ENCODE results near the gene TMEM236.

The TMEM236 gene

GRCh38 chr10:17831341-17831740 is 79.3 kb downstream of the TMEM236 start:
- Histone ChIP-seq H3K9ac (ENCODE audit: low read length) (no peak overlapping the region), H3K27me3 (ENCODE audit: low read length) (no peaks in the 10 kb centered on the region), H3K4me3 (ENCODE audit: insufficient read depth, low read length, poor library complexity, severe bottlenecking) (no peak overlapping the region), H3F3A (ENCODE audit: insufficient read depth) (no peaks in the 10 kb centered on the region), H3K36me3 (ENCODE audit: low read length) (no peaks in the 10 kb centered on the region), H3K27ac (ENCODE audit: low read depth, low read length) (no peak overlapping the region), H4K20me1 (ENCODE audit: low read depth, low read length) (no peaks in the 10 kb centered on the region), H3K9me3 (ENCODE audit: insufficient read depth, low read length) (no peaks in the 10 kb centered on the region), H3K79me2 (ENCODE audit: insufficient read depth, low read length) (no peaks in the 10 kb centered on the region), H3K9me2 (replicated peaks; ENCODE audit: insufficient read depth, low read length) (no peaks in the 10 kb centered on the region), H3K4me2 (ENCODE audit: low read depth, low read length, poor library complexity, severe bottlenecking) (no peak overlapping the region), H2AFZ (ENCODE audit: low read depth, low read length, severe bottlenecking) (no peak overlapping the region)
- TF ChIP-seq EZH2phosphoT487 (conservative IDR thresholded peaks at IDR 0.05; ENCODE audit: low read length): no peak
- no peak for TF ChIP-seq CTCF (IDR thresholded peaks at IDR 0.05; ENCODE audit: insufficient read depth, low read length, poor library complexity, severe bottlenecking)

GRCh38 chr10:17831896-17832295 is 79.9 kb downstream of the TMEM236 start:
- Histone ChIP-seq H4K20me1 (ENCODE audit: low read depth, low read length) (no peaks in the 10 kb centered on the region), H3K79me2 (ENCODE audit: insufficient read depth, low read length) (no peaks in the 10 kb centered on the region)

GRCh38 chr10:17833656-17834055 is 81.7 kb downstream of the TMEM236 start:
- Histone ChIP-seq H3K4me2 (ENCODE audit: low read depth, low read length, poor library complexity, severe bottlenecking) (no peak overlapping the region), H3K27ac (ENCODE audit: low read depth, low read length) (no peak overlapping the region), H3K9ac (ENCODE audit: low read length) (no peak overlapping the region), H3F3A (ENCODE audit: insufficient read depth) (no peaks in the 10 kb centered on the region), H3K9me3 (ENCODE audit: insufficient read depth, low read length) (no peaks in the 10 kb centered on the region), H3K27me3 (ENCODE audit: low read length) (no peaks in the 10 kb centered on the region), H2AFZ (ENCODE audit: low read depth, low read length, severe bottlenecking) (no peak overlapping the region), H3K4me3 (ENCODE audit: insufficient read depth, low read length, poor library complexity, severe bottlenecking) (no peak overlapping the region), H4K20me1 (ENCODE audit: low read depth, low read length) (no peaks in the 10 kb centered on the region), H3K36me3 (ENCODE audit: low read length) (no peaks in the 10 kb centered on the region), H3K79me2 (ENCODE audit: insufficient read depth, low read length) (no peaks in the 10 kb centered on the region), H3K9me2 (replicated peaks; ENCODE audit: insufficient read depth, low read length) (no peaks in the 10 kb centered on the region)
- TF ChIP-seq EZH2phosphoT487 (conservative IDR thresholded peaks at IDR 0.05; ENCODE audit: low read length): no peak
- no peak for TF ChIP-seq CTCF (IDR thresholded peaks at IDR 0.05; ENCODE audit: insufficient read depth, low read length, poor library complexity, severe bottlenecking)

More at GRCh38 chr10:17831896-17832295, 79.9 kb downstream of the TMEM236 start:
- H3K4me3 ChIP-seq (ENCODE audit: insufficient read depth, low read length, poor library complexity, severe bottlenecking): no peak overlapping the region
- no peak overlapping the region for H3K27ac ChIP-seq (ENCODE audit: low read depth, low read length)
- no peaks in the 10 kb centered on the region for H3F3A ChIP-seq (ENCODE audit: insufficient read depth)
- no peak overlapping the region for H3K4me2 ChIP-seq (ENCODE audit: low read depth, low read length, poor library complexity, severe bottlenecking)
- no peaks in the 10 kb centered on the region for H3K9me2 ChIP-seq (replicated peaks; ENCODE audit: insufficient read depth, low read length)
- no peaks in the 10 kb centered on the region for H3K9me3 ChIP-seq (ENCODE audit: insufficient read depth, low read length)
- H3K27me3 ChIP-seq (ENCODE audit: low read length): no peaks in the 10 kb centered on the region
- no peak overlapping the region for H3K9ac ChIP-seq (ENCODE audit: low read length)
- no peaks in the 10 kb centered on the region for H3K36me3 ChIP-seq (ENCODE audit: low read length)
- H2AFZ ChIP-seq (ENCODE audit: low read depth, low read length, severe bottlenecking): no peak overlapping the region
- TF ChIP-seq CTCF (IDR thresholded peaks at IDR 0.05; ENCODE audit: insufficient read depth, low read length, poor library complexity, severe bottlenecking): no peak
- no peak for TF ChIP-seq EZH2phosphoT487 (conservative IDR thresholded peaks at IDR 0.05; ENCODE audit: low read length)
